HG03565 (cell line): ENCODE data around the gene UPB1.

Experiments used
- ATAC-seq: cut with Tn5 transposase; IDR thresholded peaks from one replicate; pipeline ENCODE4 v1.9.1; 2021; ENCODE audit warnings: mild to moderate bottlenecking, moderate library complexity; ENCODE audit not compliant: unreplicated experiment

Gene UPB1

GRCh38 chr22:24494528-24495364 lies at the start of gene UPB1:
TSS of gene UPB1 (plus strand) at chr22:24495332. CDS start at chr22:24495404, 72 bp downstream.
- no peak for ATAC-seq

DNA sequence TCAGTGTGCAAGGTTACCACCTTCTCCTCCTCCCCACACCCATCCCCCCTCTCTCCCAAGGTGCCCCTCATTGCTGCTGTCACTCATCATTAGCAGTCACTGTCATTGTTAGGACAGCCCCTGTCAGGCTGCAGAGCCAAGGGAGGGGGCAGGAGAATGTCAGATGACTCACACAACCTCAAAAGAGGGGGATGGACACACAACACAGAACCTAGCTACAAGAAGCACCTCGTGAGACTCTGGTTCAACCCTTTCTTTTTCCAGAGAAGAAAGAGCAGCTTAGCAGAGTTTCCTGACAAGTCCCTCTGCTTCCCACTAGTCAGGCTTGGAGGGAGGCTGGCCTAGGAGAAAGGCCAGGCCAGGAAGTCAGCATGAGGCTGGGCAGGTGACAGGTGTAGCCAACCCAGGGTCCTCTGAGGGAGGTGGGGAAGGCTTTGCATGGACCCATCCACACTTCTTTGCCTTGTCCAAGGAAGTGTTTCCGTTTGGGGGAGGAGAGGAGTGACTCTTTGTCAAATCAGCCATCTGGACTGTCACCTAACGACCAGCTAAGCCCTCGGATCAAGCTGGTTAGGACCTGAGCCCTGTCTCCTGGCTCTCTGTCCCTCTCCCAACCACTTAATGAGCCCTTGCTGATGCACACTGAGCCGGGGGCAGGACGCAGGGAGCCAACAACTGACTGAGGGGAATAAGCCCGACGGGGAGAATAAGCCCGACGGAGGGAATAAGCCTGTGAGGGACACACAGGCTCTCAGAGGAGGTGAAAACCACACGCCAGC lies 49.5 kb upstream of the UPB1 start:
- no peak for ATAC-seq

GRCh38 chr22:24446260-24446611 lies 48.9 kb upstream of the UPB1 start:
- ATAC-seq = no peak

GRCh38 chr22:24450610-24451009 lies 44.5 kb upstream of the UPB1 start:
- no peak for ATAC-seq

DNA sequence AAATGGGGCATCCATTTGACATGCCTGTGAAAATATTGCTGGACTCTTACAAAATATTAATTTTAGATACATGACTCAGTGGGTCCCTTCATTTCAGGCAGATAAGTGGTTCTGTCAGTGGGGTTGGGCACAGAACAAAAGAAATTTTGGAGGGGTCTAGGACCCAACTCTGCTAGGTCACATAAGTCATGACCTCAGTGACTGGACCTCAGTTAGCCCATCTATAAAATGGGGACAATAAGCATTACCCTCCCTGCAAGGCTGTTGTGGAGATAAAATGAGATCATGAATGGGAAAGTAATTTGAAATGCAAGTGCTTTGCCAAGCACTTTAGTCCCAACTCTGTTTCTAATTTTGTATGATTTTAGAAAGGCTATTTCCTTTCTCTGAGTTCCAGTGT lies 44.0 kb upstream of the UPB1 start:
- no peak for ATAC-seq

- no peak for ATAC-seq
Measured at GRCh38 chr22:24453853-24454252, 41.3 kb upstream of the UPB1 start.

DNA sequence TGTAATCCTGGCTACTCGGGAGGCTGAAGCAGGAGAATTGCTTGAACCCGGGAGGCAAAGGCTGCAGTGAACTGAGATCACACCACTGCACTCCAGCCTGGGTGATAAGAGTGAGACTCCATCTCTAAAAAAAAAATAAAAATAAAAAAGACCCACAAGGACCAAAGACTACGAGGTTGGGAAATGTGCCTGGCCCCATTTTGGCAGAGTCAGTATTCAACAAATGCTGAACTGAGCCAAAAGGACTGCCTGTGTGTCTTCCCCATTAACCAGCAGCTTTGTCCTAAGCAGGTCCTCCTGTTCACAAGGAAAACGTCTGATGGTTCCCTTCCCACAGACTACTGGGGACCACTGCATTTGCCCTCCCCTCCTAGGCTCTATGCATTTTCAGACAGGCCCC lies 40.1 kb upstream of the UPB1 start:
- no peak for ATAC-seq

DNA sequence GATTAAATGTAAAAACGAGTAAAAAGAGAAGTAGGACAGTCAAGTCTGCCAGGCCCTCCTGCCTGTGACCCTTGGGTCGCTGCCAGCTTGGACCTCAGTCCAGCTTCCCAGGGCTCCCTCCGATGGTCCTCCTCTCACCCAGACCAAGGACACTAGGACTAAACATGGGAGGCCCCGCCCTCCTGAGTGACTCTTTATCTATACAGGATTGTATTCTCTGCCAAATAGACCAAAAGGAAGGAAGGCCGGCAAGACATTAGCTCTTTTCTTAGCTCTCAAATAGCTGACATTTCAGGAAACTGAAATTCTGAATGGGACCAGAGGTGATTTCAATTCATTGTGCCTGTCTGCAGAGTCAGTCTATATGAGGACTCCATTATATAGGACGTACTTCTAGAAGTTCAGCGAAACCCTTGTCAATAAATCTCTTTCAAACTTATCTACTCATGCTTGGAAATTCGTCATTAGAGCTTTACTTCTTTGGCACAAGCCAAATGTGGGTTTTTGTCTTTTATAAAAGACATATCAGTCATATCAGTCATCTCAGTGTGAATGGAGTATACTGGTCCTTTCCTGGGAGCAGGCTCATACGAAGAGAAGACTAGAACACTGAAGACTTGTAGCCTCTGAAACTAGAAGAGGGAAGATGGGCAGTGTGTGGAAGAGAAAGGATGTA lies 39.2 kb upstream of the UPB1 start:
- no peak for ATAC-seq

DNA sequence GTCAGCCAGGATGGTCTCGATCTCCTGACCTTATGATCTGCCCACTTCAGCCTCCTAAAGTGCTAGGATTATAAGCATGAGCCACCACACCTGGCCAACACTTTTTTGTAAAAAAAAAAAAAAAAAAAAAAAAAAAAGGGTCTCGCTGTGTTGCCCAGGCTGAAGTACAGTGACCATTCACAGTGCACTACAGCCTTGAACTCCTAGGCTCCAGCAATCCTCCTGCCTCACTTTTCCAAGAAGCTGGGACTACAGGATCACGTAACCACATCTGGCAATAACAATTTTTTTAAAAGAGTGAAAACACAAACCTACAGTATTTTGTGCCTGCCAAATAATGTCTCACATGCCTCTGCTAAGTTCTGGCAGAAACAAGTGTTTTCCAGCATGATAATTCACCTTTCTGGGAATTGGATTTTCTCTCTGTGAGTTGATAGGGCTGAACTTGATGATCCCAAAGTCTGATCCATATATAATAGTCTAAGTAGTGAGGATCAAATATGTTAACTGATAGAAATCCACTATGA lies 37.2 kb upstream of the UPB1 start:
- ATAC-seq = no peak

GRCh38 chr22:24459911-24460310 lies 35.2 kb upstream of the UPB1 start:
- no peak for ATAC-seq

DNA sequence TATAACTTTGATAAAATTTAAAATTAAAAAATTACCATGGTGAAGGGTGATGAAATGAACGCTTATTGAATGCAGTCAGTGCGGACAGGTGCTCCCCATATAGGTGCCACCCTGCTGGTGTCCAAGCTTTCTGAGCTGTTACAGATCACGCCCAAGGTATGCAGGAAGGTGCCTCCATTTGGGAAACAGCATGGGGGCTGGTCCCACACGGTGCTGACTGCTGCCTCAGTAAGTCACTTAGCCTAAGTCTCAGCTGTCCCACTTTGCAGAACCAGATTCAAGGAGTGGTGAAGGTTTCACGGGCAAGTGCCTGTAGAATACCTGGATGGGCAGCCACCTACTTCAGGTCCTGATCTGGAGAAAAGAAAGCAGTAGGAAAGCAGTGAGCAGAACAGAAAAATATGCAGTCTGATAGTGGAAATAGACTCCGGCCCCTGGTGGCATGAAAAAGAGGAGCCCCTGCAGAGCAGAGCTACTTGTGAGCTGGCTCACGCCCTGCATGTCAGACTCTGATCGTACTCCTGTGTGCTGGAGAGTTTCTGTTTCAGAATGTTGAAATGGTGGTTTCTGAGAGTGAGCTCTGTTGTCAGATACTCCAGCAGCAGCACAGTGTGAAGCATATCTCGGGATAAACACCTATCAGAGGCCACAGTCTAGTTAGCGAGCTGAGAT lies 34.6 kb upstream of the UPB1 start:
- ATAC-seq = no peak

DNA sequence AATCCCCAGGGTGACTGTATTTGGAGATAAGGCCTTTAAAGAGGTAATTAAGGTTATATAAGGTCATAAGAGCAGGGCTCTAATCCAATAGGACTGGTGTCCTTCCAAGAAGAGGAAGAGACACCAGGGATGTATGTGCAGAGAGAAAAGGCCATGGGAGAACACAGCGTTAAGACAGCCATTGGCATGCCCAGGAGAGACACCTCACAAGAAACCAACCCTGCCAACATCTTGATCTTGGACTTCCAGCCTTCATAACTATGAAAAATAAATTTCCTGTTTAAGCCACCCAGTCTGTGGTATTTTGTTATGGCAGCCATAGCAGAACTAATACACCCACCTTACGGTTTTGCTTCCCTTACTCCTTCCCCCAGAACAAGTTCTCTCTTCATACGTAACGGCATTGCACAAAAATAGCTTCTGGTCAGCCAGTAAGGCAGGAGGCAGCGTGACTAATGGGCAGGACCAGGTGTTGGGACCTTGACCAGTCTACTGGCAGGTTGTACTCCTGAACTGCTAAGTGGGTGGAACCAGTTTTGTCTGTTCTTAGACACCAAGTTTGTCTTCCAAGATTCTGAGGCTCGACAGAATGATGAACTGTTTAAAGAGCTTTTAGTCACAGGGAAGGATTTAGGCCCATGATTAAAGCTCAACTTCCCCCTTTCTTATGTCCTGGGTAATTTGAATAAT lies 31.9 kb upstream of the UPB1 start:
- no peak for ATAC-seq

GRCh38 chr22:24465566-24465965 lies 29.6 kb upstream of the UPB1 start:
- ATAC-seq = no peak

GRCh38 chr22:24465975-24466374 lies 29.2 kb upstream of the UPB1 start:
- no peak for ATAC-seq

DNA sequence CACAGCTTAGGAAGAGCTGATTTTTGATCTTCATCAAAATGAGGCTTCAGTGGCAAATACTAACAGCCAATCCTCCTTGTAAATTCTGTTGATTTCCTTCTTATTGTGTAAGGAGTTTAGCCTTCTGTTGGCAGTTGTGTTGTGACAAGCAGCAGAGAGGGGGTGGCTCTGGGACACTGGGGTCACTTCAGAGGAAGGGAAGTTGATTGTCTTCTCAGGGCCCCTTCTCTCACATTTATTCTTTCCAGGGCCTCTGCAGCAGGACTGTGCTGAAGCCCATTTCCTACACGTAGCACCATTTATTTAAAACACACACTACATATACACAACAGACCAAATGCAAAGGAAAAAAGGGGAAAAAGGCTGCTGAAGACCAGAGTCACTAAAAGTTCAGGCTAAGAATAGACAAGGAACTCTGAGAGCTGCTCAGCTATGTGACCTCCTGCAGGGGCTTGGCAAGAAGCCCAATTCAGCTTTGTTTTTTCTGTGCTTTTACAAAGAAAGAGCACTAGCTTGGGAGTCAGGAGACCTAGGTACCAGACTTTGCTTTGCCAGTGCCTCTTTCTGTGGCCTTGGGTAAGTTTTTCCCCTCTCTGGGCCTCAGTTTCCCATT lies 28.3 kb upstream of the UPB1 start:
- no peak for ATAC-seq

GRCh38 chr22:24467340-24467739 lies 27.8 kb upstream of the UPB1 start:
- no peak for ATAC-seq

GRCh38 chr22:24471570-24471969 lies 23.6 kb upstream of the UPB1 start:
- no peak for ATAC-seq

- ATAC-seq = no peak
Measured at GRCh38 chr22:24473284-24473683, 21.8 kb upstream of the UPB1 start.

GRCh38 chr22:24474221-24474620 lies 20.9 kb upstream of the UPB1 start:
- ATAC-seq = no peak
